GM12874 (cell line): ENCODE results near the gene EEF1AKMT2.

ENCODE experiments used
- CTCF ChIP-seq: IDR thresholded peaks from 2 replicates; pipeline ENCODE4 v1.5.1; 2011; ENCODE audit warnings: low read depth, mild to moderate bottlenecking, control low read depth, low read length, moderate library complexity; ENCODE audit not compliant: insufficient read depth

The EEF1AKMT2 gene

DNA sequence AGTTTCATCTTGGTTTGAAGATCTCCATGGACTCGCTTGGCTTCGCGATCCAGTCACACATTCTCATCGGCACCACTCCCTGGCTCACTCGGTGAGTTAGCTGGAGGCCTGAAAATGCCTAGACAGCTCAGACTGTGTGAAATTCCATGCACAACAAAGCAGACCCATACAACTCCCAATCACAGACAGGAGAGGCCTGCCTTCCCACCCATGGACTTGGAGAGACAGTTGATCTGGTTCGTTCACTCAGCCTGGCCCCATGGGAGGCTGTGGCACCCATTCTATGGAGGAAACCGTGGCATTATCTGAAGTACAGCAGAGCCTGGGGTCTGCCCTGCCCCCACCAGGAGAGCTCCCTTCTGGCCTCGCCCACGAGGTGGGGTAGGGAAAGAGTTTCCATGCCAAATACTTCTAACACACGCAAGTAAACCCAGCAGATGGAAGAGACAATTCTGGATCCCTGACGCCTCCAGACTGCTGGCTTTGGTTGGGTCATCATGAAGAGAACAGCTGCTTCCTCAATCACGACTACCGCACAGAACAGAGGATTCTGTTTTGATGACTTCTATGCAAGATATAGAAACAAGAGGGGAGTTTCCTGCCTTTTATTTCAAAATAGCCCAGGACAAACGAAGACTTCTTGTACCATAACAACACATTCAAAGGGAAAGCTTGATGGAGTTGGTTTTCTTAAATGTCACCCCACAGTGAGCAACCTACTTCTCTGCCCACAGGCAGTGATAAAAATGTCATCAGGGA is 63.4 kb downstream of the EEF1AKMT2 start:
- TF ChIP-seq CTCF: no peak

GRCh38 chr10:124727361-124727960 is 64.2 kb downstream of the EEF1AKMT2 start:
- no peak for TF ChIP-seq CTCF

- no peak for TF ChIP-seq CTCF
Measured at GRCh38 chr10:124725791-124726190, 65.9 kb downstream of the EEF1AKMT2 start.

DNA sequence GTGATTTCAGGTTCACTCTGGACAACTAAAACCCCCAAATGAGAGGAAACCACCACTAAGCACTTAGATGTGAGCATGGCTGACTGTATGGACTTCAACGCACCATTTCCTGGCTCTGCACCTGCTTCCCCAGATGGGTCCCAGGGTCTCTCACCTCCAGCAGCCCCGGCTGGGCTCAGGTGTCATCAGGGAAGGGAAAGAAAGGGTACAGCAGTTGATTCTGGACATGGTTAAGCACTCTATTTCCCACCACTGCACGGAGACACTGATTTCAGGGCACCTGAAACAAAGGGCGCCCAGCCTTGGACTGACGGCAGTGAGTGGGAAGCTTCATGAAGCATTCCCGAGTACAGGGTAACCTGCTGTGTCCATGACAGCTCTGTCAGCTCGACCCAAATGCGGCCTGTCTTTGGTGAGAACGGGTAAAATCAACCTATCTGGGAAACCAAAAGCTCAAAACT is 66.5 kb downstream of the EEF1AKMT2 start:
- TF ChIP-seq CTCF: no peak

DNA sequence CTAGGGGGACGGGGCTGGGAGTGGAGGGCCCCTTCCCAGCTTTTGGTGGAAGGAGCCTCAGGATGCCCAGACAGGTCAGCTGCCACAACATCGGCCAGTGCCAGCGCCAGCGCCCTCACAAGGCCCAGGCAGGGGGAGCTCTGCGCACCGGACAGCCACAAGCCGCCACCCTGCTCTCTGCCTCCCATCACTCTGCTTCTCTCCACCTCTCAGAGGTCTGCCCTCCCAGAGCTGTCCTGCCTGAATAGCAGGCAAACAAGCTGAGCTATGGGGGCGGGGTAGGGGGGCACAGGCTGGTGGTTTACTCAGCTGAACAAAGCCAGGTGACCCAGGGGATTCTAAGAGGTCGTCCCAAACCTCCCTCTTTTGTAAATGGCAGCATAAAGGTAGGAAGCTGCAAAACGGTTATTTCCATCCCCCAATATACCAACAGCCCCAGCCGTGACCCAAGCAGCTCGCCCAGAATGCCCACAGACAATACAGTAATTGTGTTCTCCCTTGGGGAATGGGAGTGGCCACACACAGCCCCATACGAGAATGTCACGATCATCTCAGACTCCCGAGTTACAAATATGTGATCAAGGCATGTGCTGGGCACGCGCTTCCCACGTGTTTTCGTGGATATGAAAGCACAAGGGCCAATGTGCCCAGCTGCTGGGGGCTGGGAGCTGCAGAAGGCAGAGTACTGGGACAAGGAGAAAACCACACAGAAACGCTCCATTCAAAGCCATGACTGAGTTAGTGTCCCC is 67.2 kb downstream of the EEF1AKMT2 start:
- TF ChIP-seq CTCF: no peak

GRCh38 chr10:124723826-124724225 is 67.9 kb downstream of the EEF1AKMT2 start:
- TF ChIP-seq CTCF: no peak
